ENCODE data around the gene MYCBP.
"Not testable (repeated sequence)": the region's sequence is repeated elsewhere in the genome, so short reads cannot be mapped to it uniquely, and the experiment has no call there.

Gene MYCBP

GRCh38 chr1:38852780-38853179 lies 20.4 kb downstream of the MYCBP start:
- TF ChIP-seq, protein P1, sequence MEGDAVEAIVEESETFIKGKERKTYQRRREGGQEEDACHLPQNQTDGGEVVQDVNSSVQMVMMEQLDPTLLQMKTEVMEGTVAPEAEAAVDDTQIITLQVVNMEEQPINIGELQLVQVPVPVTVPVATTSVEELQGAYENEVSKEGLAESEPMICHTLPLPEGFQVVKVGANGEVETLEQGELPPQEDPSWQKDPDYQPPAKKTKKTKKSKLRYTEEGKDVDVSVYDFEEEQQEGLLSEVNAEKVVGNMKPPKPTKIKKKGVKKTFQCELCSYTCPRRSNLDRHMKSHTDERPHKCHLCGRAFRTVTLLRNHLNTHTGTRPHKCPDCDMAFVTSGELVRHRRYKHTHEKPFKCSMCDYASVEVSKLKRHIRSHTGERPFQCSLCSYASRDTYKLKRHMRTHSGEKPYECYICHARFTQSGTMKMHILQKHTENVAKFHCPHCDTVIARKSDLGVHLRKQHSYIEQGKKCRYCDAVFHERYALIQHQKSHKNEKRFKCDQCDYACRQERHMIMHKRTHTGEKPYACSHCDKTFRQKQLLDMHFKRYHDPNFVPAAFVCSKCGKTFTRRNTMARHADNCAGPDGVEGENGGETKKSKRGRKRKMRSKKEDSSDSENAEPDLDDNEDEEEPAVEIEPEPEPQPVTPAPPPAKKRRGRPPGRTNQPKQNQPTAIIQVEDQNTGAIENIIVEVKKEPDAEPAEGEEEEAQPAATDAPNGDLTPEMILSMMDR (IDR thresholded peaks at IDR 0.05; ENCODE audit: low read depth, low read length) = no peak
- DNase-seq (ENCODE audit: low read depth in 2 of 2) = no peak
- no peak overlapping the region for H3K4me3 ChIP-seq (replicated peaks in 1 of 2; ENCODE audit: low read depth in 2 of 2, low read length in 2 of 2)

GRCh38 chr1:38848071-38848470 lies 25.1 kb downstream of the MYCBP start:
- TF ChIP-seq, protein P1 (IDR thresholded peaks at IDR 0.05; ENCODE audit: low read depth, low read length) = no peak
- H3K4me3 ChIP-seq (replicated peaks in 1 of 2; ENCODE audit: low read depth in 2 of 2, low read length in 2 of 2) = no peak overlapping the region
- no peak for DNase-seq (ENCODE audit: low read depth in 2 of 2)

DNA sequence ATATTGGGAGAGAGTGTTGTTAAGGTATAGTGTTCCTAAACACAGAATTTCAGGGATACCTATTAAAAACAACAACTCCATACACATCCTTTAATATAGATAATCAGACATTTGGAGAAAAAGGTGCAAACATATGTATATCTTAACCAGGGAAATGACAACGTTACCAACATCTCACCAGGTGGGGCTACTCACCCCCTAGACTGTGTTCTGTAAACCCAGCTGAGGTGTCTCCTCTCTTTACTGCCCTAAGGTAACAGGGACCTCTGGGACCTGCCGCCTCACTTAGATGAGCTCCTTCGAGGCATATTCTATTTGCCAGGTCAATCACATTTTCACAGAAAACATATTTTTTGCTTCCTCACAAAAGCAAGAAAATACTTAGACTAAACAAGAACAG lies 26.9 kb downstream of the MYCBP start:
- no peak overlapping the region for H3K4me3 ChIP-seq (replicated peaks in 1 of 2; ENCODE audit: low read depth in 2 of 2, low read length in 2 of 2)
- TF ChIP-seq, protein P1 (IDR thresholded peaks at IDR 0.05; ENCODE audit: low read depth, low read length) = no peak
- DNase-seq (ENCODE audit: low read depth in 2 of 2) = no peak

DNA sequence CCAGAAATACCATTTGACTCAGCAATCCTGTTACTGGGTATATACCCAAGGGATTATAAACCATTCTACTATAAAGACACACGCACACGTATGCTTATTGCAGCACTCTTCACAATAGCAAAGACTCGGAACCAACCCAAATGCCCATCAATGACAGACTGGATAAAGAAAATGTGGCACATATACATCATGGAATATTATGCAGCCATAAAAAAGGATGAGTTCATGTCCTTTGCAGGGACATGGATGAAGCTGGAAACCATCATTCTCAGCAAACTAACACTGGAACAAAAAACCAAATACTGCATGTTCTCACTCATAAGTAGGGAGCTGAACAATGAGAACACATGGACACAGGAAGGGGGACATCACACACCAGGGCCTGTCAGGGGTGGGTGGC lies 28.1 kb downstream of the MYCBP start:
- not testable (repeated sequence) for DNase-seq (ENCODE audit: low read depth in 2 of 2); H3K4me3 ChIP-seq (replicated peaks in 1 of 2; ENCODE audit: low read depth in 2 of 2, low read length in 2 of 2)

DNA sequence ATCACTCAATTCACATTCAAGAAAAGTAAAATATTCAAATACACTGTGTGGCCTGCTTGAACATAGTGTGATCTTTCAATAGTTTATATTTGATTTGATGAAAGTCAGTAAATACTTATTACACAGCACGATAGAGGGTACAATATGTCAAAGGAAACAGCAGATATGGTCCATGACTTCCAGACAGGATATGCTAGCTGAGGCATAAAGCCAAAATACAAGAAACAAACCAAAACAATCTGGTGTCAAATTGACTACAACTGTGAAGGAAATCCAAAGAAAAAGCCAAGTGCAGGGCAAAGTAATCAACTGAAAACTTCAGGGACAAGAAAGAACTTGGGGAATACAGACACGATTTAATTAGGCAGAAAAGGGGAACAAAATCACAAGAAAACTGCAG lies 32.9 kb downstream of the MYCBP start:
- peak in 1 of 2 donors; percentile 18 for DNase-seq (ENCODE audit: low read depth in 2 of 2)
- TF ChIP-seq, protein P1 (IDR thresholded peaks at IDR 0.05; ENCODE audit: low read depth, low read length) = no peak
- no peak overlapping the region for H3K4me3 ChIP-seq (replicated peaks in 1 of 2; ENCODE audit: low read depth in 2 of 2, low read length in 2 of 2)

DNA sequence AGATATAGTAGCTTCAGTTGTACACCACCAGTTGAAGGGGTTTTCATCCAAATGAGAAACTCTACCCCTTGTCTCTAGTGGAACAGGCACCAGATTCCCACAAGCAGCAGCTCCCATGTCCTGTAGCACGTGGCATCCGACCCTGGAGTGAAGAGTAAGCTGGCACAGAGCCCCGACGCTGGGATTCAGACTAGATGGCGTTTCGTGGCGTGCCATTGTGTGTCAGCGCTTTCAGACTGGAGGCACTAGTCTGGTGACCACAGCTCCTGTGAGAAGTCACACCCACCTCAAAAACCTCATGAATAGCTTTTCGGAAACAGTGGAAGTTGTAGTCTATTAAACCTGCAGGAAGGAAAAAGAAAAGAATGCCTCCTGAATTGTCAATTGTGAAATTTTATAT lies 33.8 kb downstream of the MYCBP start:
- H3K4me3 ChIP-seq (replicated peaks in 1 of 2; ENCODE audit: low read depth in 2 of 2, low read length in 2 of 2) = no peak overlapping the region
- TF ChIP-seq, protein P1 (IDR thresholded peaks at IDR 0.05; ENCODE audit: low read depth, low read length) = no peak
- DNase-seq (ENCODE audit: low read depth in 2 of 2) = no peak

DNA sequence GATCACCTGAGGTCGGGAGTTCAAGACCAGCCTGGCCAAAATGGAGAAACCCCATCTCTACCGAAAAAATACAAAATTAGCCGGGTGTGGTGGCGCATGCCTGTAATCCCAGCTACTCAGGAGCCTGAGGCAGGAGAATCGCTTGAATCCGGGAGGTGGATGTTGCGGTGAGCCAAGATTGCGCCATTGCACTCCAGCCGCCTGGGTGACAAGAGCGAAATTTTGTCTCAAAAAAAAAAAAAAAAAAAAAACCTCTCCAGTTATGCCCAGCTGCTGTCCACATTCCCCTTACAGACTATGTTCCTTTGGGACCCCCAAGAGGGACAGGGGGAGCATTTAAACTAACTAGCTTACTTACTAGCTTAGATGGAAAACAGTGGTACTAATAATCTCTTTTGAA lies 36.8 kb downstream of the MYCBP start:
- not testable (repeated sequence) for H3K4me3 ChIP-seq (replicated peaks in 1 of 2; ENCODE audit: low read depth in 2 of 2, low read length in 2 of 2); DNase-seq (ENCODE audit: low read depth in 2 of 2)

DNA sequence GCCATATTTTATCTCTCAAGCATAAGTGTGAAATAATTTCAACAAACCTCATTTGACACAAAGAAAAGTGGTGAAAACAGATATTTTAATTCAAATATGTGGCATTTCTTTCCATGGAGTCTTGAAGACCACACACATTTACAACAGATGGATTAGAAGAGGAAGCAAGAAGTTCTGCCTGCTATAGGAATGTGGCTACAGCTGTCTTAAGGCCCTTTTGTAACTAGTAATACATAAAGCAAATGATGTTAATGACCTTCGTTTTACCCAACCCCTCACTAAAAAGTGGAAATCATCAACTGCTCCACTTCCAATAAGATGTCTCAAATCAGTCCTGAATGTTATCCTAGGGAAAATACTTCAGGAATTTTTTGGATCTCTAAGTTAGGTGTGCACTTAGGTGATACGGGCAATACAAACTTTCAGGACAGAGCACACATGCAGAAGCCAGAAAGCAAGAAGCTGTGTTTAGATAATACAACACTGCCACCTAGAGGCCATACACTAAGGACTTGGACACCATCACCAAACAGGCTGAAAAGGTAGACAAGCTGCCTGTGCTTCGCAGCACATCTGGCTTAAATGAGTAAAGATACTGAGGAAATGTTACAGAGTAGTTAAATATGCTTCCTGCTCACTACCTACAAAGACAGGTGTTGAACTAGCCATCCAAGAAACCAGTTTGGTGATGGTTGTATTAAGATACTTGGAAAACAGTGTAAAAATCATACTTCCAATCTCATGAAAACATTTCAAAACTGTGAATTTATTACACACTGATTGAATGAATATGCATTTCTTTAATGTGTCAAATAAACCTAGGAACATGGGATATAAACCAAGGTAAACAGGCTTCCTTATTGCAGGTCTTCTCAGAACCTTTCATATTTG lies 38.0 kb downstream of the MYCBP start:
- DNase-seq (ENCODE audit: low read depth in 2 of 2) = peak; percentile 89 to 93

More for the DNA sequence above, 38.0 kb downstream of the MYCBP start:
- H3K4me3 ChIP-seq (replicated peaks in 1 of 2; ENCODE audit: low read depth in 2 of 2, low read length in 2 of 2) = no peak overlapping the region
- TF ChIP-seq, protein P1 (IDR thresholded peaks at IDR 0.05; ENCODE audit: low read depth, low read length) = peak; percentile 73
